ENCODE measurements around the gene FOXN3.

- TF ChIP-seq CTCF (IDR thresholded peaks at IDR 0.05): no peak
- no peak for TF ChIP-seq POLR2A (IDR thresholded peaks at IDR 0.05)
These were observed 77.9 kb downstream of the FOXN3 start for GRCh38 chr14:89339158-89339557.
